HG02798 (cell line): ENCODE measurements around the gene TBC1D22A.

Source experiments
- ATAC-seq: cut with Tn5 transposase; IDR thresholded peaks from one replicate; pipeline ENCODE4 v1.9.1; 2021; ENCODE audit warnings: mild to moderate bottlenecking; ENCODE audit not compliant: unreplicated experiment, poor library complexity

The TBC1D22A gene

GRCh38 chr22:47151490-47151889 is 389.0 kb downstream of the TBC1D22A start:
- ATAC-seq, result no peak

GRCh38 chr22:47152236-47152635 is 389.8 kb downstream of the TBC1D22A start:
- ATAC-seq, result no peak

- ATAC-seq, result no peak
Measured at GRCh38 chr22:47152938-47153337, 390.5 kb downstream of the TBC1D22A start.

- ATAC-seq, result no peak
Measured at GRCh38 chr22:47153854-47154525, 391.5 kb downstream of the TBC1D22A start.

GRCh38 chr22:47154621-47155081 is 392.2 kb downstream of the TBC1D22A start:
- no peak for ATAC-seq

- no peak for ATAC-seq
Measured at GRCh38 chr22:47155131-47155885, 392.9 kb downstream of the TBC1D22A start.

- no peak for ATAC-seq
Measured at GRCh38 chr22:47155912-47156311, 393.5 kb downstream of the TBC1D22A start.

- ATAC-seq, result no peak
Measured at GRCh38 chr22:47156352-47157092, 394.1 kb downstream of the TBC1D22A start.

- no peak for ATAC-seq
Measured at GRCh38 chr22:47157093-47157420, 394.6 kb downstream of the TBC1D22A start.

- ATAC-seq, result no peak
Measured at GRCh38 chr22:47157486-47158270, 395.2 kb downstream of the TBC1D22A start.

GRCh38 chr22:47158457-47158856 is 396.0 kb downstream of the TBC1D22A start:
- no peak for ATAC-seq

GRCh38 chr22:47159592-47159991 is 397.1 kb downstream of the TBC1D22A start:
- no peak for ATAC-seq

GRCh38 chr22:47160141-47160541 is 397.7 kb downstream of the TBC1D22A start:
- ATAC-seq, result no peak

- no peak for ATAC-seq
Measured at GRCh38 chr22:47160781-47161520, 398.5 kb downstream of the TBC1D22A start.

GRCh38 chr22:47161631-47162030 is 399.2 kb downstream of the TBC1D22A start:
- ATAC-seq, result no peak

GRCh38 chr22:47162865-47163264 is 400.4 kb downstream of the TBC1D22A start:
- no peak for ATAC-seq

GRCh38 chr22:47163481-47163855 is 401.0 kb downstream of the TBC1D22A start:
- ATAC-seq, result no peak

- no peak for ATAC-seq
Measured at GRCh38 chr22:47163856-47164513, 401.5 kb downstream of the TBC1D22A start.
